ENCODE measurements around the gene SPATA31D3. TPM values are rescaled to one million over a fixed set of nuclear protein-coding genes. Genes with fewer than 3 reads are reported as not detected.

SPATA31D3 gene
- total RNA-seq, 1 experiment from 2014 or later = not detected

GRCh38 chr9:81894891-81895290 lies 48.4 kb upstream of the SPATA31D3 start:
- Histone ChIP-seq H4K20me1 (ENCODE audit: control insufficient read depth, insufficient read depth, insufficient read length) (no peaks in the 10 kb centered on the region), H3K18ac (ENCODE audit: insufficient read length, low read depth, low read length) (no peak overlapping the region), H3T11ph (ENCODE audit: low read length) (no peak overlapping the region), H4K5ac (ENCODE audit: insufficient read length, low read depth, low read length) (no peak overlapping the region), H2AK5ac (ENCODE audit: insufficient read length, low read length) (no peak overlapping the region), H2BK15ac (ENCODE audit: low read depth, low read length) (no peak overlapping the region), H3K27me3 (ENCODE audit: insufficient read depth, low read length) (no peaks in the 10 kb centered on the region), H4K8ac (replicated peaks; ENCODE audit: insufficient read length, low read depth, low read length) (no peak overlapping the region), H4K91ac (ENCODE audit: insufficient read length, low read depth, low read length) (no peak overlapping the region), H3K9me3 (ENCODE audit: control insufficient read depth, low read depth, low read length) (no peaks in the 10 kb centered on the region), H3K79me2 (ENCODE audit: insufficient read depth, low read length) (no peaks in the 10 kb centered on the region), H3K4me2 (ENCODE audit: insufficient read depth, insufficient read length, low read length) (no peak overlapping the region), H3K56ac (ENCODE audit: insufficient read length, low read depth, low read length) (no peak overlapping the region), H2BK20ac (ENCODE audit: low read depth, low read length, poor library complexity, severe bottlenecking) (no peak overlapping the region), H3K23me2 (ENCODE audit: insufficient read length, low read depth, low read length, poor library complexity, severe bottlenecking) (no peaks in the 10 kb centered on the region), H2BK120ac (ENCODE audit: low read depth, low read length, poor library complexity, severe bottlenecking) (no peak overlapping the region), H3K79me1 (ENCODE audit: insufficient read depth, low read depth, low read length, poor library complexity, severe bottlenecking) (no peaks in the 10 kb centered on the region), H3K14ac (ENCODE audit: insufficient read depth, low read length) (no peak overlapping the region), H3K9ac (ENCODE audit: extremely low read depth, insufficient read length, low read length) (no peak overlapping the region), H3K4me1 (ENCODE audit: insufficient read depth, low read length) (no peaks in the 10 kb centered on the region), H2BK5ac (ENCODE audit: insufficient read length, low read length) (no peak overlapping the region), H3K4ac (ENCODE audit: low read depth, low read length) (no peak overlapping the region), H2BK12ac (ENCODE audit: insufficient read length, low read depth, low read length) (no peak overlapping the region), H3K23ac (ENCODE audit: insufficient read length, low read depth, low read length) (no peak overlapping the region), H2AFZ (ENCODE audit: low read length) (no peak overlapping the region), H3K27ac (ENCODE audit: insufficient read length, low read depth, low read length) (no peak overlapping the region)
- DNase-seq = no peak
- no peaks in the 10 kb centered on the region; a peak in 1 of 7 replicates for H3K36me3 Mint-ChIP-seq (ENCODE audit: insufficient read depth in 1 of 3, low read depth in 3 of 3)
- H3K9me3 Mint-ChIP-seq = peaks cover 2% of the 10 kb centered on the region in 2 experiments; a peak in 3 of 5 replicates
- WGBS (ENCODE audit: extremely low coverage, insufficient read length, low lambda C conversion rate) = no CpG with 5 or more reads among the region's 1 CpG
- TF ChIP-seq CTCF (conservative IDR thresholded peaks at IDR 0.05) = no peak
- no peaks in the 10 kb centered on the region for H3K4me1 Mint-ChIP-seq
- no peak overlapping the region for H3K4me3 Mint-ChIP-seq
- H3K27me3 Mint-ChIP-seq (ENCODE audit: low read depth) = no peaks in the 10 kb centered on the region
- H3K27ac Mint-ChIP-seq = no peak overlapping the region

Measured in H9 (cell line).